GM13977 (cell line): ENCODE data around the gene HADH.

ENCODE experiments used
- DNase-seq: peaks from one replicate; pipeline ENCODE4 v3.0.0; 2012; ENCODE audit warnings: low spot score
- CTCF ChIP-seq: IDR thresholded peaks from 2 replicates; pipeline ENCODE4 v1.5.1; 2012; ENCODE audit warnings: mild to moderate bottlenecking, control low read depth; ENCODE audit not compliant: insufficient read depth; ENCODE audit errors: extremely low read depth, missing control alignments
- in situ Hi-C: fragments of 300-500 bp; cut with MboI; formaldehyde crosslinking; loops from one replicate; pipeline ENCODE4 v1.12.0; 2022; ENCODE audit warnings: low sequenced_read_pairs, low pct_unique_long_range_greater_than_20kb, mixed read lengths, inconsistent platforms; ENCODE audit not compliant: unreplicated experiment

The HADH gene

GRCh38 chr4:108081256-108081655, 91.6 kb downstream of the HADH start:
- no peak for DNase-seq
- no peak for TF ChIP-seq CTCF
- in situ Hi-C loops = no loop called here
